Central memory CD4-positive, alpha-beta T cell (primary cell): ENCODE data around the gene ADA.

Source experiments
- DNase-seq: peaks from one replicate; pipeline ENCODE4 v3.0.0; 2022

ADA gene

GRCh38 chr20:44621939-44622338 is 29.6 kb downstream of the ADA start:
- no peak for DNase-seq

- no peak for DNase-seq
Observed at GRCh38 chr20:44621325-44621724, 30.2 kb downstream of the ADA start.

- DNase-seq = no peak
Observed at GRCh38 chr20:44620030-44620429, 31.5 kb downstream of the ADA start.

GRCh38 chr20:44619294-44619693 is 32.2 kb downstream of the ADA start:
- no peak for DNase-seq

GRCh38 chr20:44618318-44618731 is 33.2 kb downstream of the ADA start:
- DNase-seq = peak; percentile 17

- DNase-seq = no peak
Observed at GRCh38 chr20:44616604-44616964, 34.9 kb downstream of the ADA start.

- DNase-seq = no peak
Observed at GRCh38 chr20:44615876-44616603, 35.5 kb downstream of the ADA start.

- no peak for DNase-seq
Observed at GRCh38 chr20:44615169-44615791, 36.2 kb downstream of the ADA start.

GRCh38 chr20:44614525-44614924 is 37.0 kb downstream of the ADA start:
- DNase-seq = no peak

GRCh38 chr20:44613575-44613974 is 37.9 kb downstream of the ADA start:
- DNase-seq = no peak

GRCh38 chr20:44610313-44610962 is 41.1 kb downstream of the ADA start:
- peak; percentile 43 for DNase-seq

- DNase-seq = peak; percentile 64
Observed at GRCh38 chr20:44609516-44610312, 41.8 kb downstream of the ADA start.

GRCh38 chr20:44609006-44609515 is 42.4 kb downstream of the ADA start:
- DNase-seq = no peak

- DNase-seq = no peak
Observed at GRCh38 chr20:44606725-44607441, 44.6 kb downstream of the ADA start.

- DNase-seq = no peak
Observed at GRCh38 chr20:44603327-44603726, 48.2 kb downstream of the ADA start.

GRCh38 chr20:44601801-44602204 is 49.7 kb downstream of the ADA start:
- no peak for DNase-seq

GRCh38 chr20:44601236-44601671 is 50.2 kb downstream of the ADA start:
- DNase-seq = no peak

- DNase-seq = no peak
Observed at GRCh38 chr20:44600758-44601201, 50.7 kb downstream of the ADA start.

- no peak for DNase-seq
Observed at GRCh38 chr20:44600301-44600700, 51.2 kb downstream of the ADA start.

- DNase-seq = no peak
Observed at GRCh38 chr20:44599715-44600114, 51.8 kb downstream of the ADA start.

- DNase-seq = no peak
Observed at GRCh38 chr20:44598423-44599305, 52.8 kb downstream of the ADA start.
